HEK293 (cell line): ENCODE results near the gene WWTR1.

Source experiments
- CTCF ChIA-PET: fragments of 350-600 bp; formaldehyde crosslinking; extraction: SDS; loops from one replicate; lab custom pipeline; 2021; ENCODE audit warnings: antibody characterized with exemption; lab: Yijun Ruan, JAX
- POLR2A ChIA-PET: fragments of 300-600 bp; formaldehyde crosslinking; extraction: SDS; loops from one replicate; lab custom pipeline; 2020; ENCODE audit warnings: antibody characterized with exemption, inconsistent platforms; lab: Yijun Ruan, JAX
- H3K27ac ChIP-seq: fragments of 200-500 bp; sonication (Bioruptor generic); 2 replicates; pipeline ENCODE4 v1.5.1; 2014; ENCODE audit warnings: low read depth, low read length, control low read depth, inconsistent platforms; ENCODE audit errors: extremely low read depth
- H3K36me3 ChIP-seq, 2 experiments: fragments of 200-500 bp in 1 of 2; sonication (Bioruptor generic) in 1 of 2; 1 replicate in 1 of 2; 2 replicates in 1 of 2; pipeline ENCODE4 v1.5.1; 2014 to 2017; ENCODE audit warnings: inconsistent platforms in 2 of 2, low read length in 2 of 2; ENCODE audit not compliant: control insufficient read depth in 2 of 2, insufficient read depth in 1 of 2
- H3K4me1 ChIP-seq: fragments of 200-500 bp; sonication (Bioruptor generic); 2 replicates; pipeline ENCODE4 v1.5.1; 2014; ENCODE audit warnings: mild to moderate bottlenecking, low read length, inconsistent platforms; ENCODE audit not compliant: control insufficient read depth, insufficient read depth
- H3K4me3 ChIP-seq: 2 replicates; pipeline ENCODE4 v1.5.1; 2011; ENCODE audit warnings: low read depth, mild to moderate bottlenecking, control low read depth, low read length, moderate library complexity
- H3K9me3 ChIP-seq: fragments of 200-500 bp; sonication (Bioruptor generic); 2 replicates; pipeline ENCODE4 v1.5.1; 2014; ENCODE audit warnings: low read depth, low read length, inconsistent platforms; ENCODE audit not compliant: control insufficient read depth, insufficient read depth
- KLF9 ChIP-seq: fragments of 450-650 bp; formaldehyde crosslinking; IDR thresholded peaks from 2 replicates; pipeline ENCODE4 v1.5.1; 2016; ENCODE audit warnings: missing biosample characterization, missing genetic modification characterization, low read depth
- ZFP41 ChIP-seq: fragments of 450-650 bp; formaldehyde crosslinking; IDR thresholded peaks from 2 replicates; pipeline ENCODE4 v1.5.1; 2016; ENCODE audit warnings: missing biosample characterization, missing genetic modification characterization, borderline replicate concordance
- ZIC2 ChIP-seq: fragments of 450-650 bp; formaldehyde crosslinking; IDR thresholded peaks from 2 replicates; pipeline ENCODE4 v1.5.1; 2016; ENCODE audit warnings: missing biosample characterization, missing genetic modification characterization
- ZNF133 ChIP-seq: fragments of 450-650 bp; formaldehyde crosslinking; IDR thresholded peaks from 2 replicates; pipeline ENCODE4 v1.5.1; 2016; ENCODE audit warnings: missing biosample characterization, missing genetic modification characterization
- ZNF140 ChIP-seq: fragments of 450-650 bp; formaldehyde crosslinking; IDR thresholded peaks from 2 replicates; pipeline ENCODE4 v1.5.1; 2016; ENCODE audit warnings: missing biosample characterization, missing genetic modification characterization
- ZNF155 ChIP-seq: fragments of 450-650 bp; formaldehyde crosslinking; IDR thresholded peaks from 2 replicates; pipeline ENCODE4 v1.5.1; 2016; ENCODE audit warnings: missing biosample characterization, missing genetic modification characterization
- ZNF239 ChIP-seq: fragments of 450-650 bp; formaldehyde crosslinking; IDR thresholded peaks from 2 replicates; pipeline ENCODE4 v1.5.1; 2016; ENCODE audit warnings: missing biosample characterization, missing genetic modification characterization
- ZNF354C ChIP-seq: fragments of 450-650 bp; formaldehyde crosslinking; IDR thresholded peaks from 2 replicates; pipeline ENCODE4 v1.5.1; 2016; ENCODE audit warnings: missing biosample characterization, missing genetic modification characterization, low read depth, borderline replicate concordance
- ZNF37A ChIP-seq: fragments of 450-650 bp; IDR thresholded peaks from 2 replicates; pipeline ENCODE4 v1.5.1; 2018; ENCODE audit warnings: missing biosample characterization, missing genetic modification characterization
- ZNF549 ChIP-seq: fragments of 450-650 bp; IDR thresholded peaks from 2 replicates; pipeline ENCODE4 v1.5.1; 2018; ENCODE audit warnings: missing biosample characterization, missing genetic modification characterization, mild to moderate bottlenecking, inconsistent platforms, moderate library complexity
- ZNF654 ChIP-seq: fragments of 450-650 bp; formaldehyde crosslinking; IDR thresholded peaks from 2 replicates; pipeline ENCODE4 v1.5.1; 2016; ENCODE audit warnings: low read depth, missing biosample characterization, missing genetic modification characterization
- ZNF768 ChIP-seq: fragments of 450-650 bp; formaldehyde crosslinking; IDR thresholded peaks from 2 replicates; pipeline ENCODE4 v1.5.1; 2018; ENCODE audit warnings: missing biosample characterization, mild to moderate bottlenecking, missing genetic modification characterization
- TF ChIP-seq, protein P1 (sequence below): fragments of 450-650 bp; formaldehyde crosslinking; IDR thresholded peaks from 2 replicates; pipeline ENCODE4 v1.5.1; 2017; ENCODE audit warnings: missing biosample characterization, missing genetic modification characterization
- TF ChIP-seq, protein P2 (sequence below): fragments of 450-650 bp; formaldehyde crosslinking; IDR thresholded peaks from 2 replicates; pipeline ENCODE4 v1.5.1; 2017; ENCODE audit warnings: missing biosample characterization, missing genetic modification characterization
- TF ChIP-seq, protein P3 (sequence below): fragments of 450-650 bp; formaldehyde crosslinking; IDR thresholded peaks from 2 replicates; pipeline ENCODE4 v1.5.1; 2016; ENCODE audit warnings: missing biosample characterization, missing genetic modification characterization, borderline replicate concordance
- TF ChIP-seq, protein P4 (sequence below): fragments of 450-650 bp; formaldehyde crosslinking; IDR thresholded peaks from 2 replicates; pipeline ENCODE4 v1.5.1; 2016; ENCODE audit warnings: missing biosample characterization, missing genetic modification characterization, low read depth

Gene WWTR1

DNA sequence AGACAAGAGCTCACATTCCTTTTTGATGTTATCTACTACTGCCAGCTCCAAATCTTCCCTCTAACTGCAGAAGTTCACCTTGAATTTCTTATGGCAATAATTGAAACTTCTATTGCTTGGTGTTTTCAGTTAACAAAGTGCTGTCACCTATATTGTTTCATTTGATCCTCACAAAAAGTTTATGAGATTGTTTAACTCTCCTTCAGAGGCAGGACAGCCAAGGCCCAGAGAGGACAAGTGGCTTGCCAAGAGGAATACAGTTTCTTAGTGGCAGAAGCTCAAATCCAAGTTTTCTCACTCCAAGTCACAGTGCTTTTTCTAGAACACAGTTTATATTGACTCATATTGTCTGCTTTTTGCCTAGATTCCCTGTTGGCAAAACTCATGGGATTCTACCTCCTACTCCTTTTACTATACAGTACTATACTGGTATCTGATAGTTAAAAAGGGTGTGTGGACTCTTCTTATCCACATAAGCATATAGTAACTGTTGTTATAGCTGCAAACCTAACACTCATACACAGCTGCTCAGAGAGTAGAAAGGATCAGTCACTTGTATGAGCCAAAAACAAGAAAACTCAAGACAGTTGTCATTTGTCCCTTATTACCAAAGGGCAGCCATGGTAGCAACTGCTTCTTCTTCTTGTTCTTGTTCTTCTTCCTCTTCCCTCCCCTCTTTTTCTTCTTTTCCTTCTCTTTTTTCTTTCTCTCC lies 167.4 kb downstream of the WWTR1 start:
- H3K9me3 ChIP-seq, result no peaks in the 10 kb centered on the region
- no peak overlapping the region for H3K4me3 ChIP-seq
- no peak overlapping the region for H3K27ac ChIP-seq
- no peaks in the 10 kb centered on the region for H3K36me3 ChIP-seq
- no peaks in the 10 kb centered on the region for H3K4me1 ChIP-seq
- CTCF ChIA-PET, result interaction anchor here (0.5 to 2.8 kb wide), 15 partner anchors 11 to 1158 kb away, joined by 3 to 15 read pairs (median 4); no protein-coding TSS in a partner anchor
- TF ChIP-seq, protein P1, sequence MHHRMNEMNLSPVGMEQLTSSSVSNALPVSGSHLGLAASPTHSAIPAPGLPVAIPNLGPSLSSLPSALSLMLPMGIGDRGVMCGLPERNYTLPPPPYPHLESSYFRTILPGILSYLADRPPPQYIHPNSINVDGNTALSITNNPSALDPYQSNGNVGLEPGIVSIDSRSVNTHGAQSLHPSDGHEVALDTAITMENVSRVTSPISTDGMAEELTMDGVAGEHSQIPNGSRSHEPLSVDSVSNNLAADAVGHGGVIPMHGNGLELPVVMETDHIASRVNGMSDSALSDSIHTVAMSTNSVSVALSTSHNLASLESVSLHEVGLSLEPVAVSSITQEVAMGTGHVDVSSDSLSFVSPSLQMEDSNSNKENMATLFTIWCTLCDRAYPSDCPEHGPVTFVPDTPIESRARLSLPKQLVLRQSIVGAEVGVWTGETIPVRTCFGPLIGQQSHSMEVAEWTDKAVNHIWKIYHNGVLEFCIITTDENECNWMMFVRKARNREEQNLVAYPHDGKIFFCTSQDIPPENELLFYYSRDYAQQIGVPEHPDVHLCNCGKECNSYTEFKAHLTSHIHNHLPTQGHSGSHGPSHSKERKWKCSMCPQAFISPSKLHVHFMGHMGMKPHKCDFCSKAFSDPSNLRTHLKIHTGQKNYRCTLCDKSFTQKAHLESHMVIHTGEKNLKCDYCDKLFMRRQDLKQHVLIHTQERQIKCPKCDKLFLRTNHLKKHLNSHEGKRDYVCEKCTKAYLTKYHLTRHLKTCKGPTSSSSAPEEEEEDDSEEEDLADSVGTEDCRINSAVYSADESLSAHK (tag by site-specific recombination), result no peak
- POLR2A ChIA-PET, result no interaction called here

DNA sequence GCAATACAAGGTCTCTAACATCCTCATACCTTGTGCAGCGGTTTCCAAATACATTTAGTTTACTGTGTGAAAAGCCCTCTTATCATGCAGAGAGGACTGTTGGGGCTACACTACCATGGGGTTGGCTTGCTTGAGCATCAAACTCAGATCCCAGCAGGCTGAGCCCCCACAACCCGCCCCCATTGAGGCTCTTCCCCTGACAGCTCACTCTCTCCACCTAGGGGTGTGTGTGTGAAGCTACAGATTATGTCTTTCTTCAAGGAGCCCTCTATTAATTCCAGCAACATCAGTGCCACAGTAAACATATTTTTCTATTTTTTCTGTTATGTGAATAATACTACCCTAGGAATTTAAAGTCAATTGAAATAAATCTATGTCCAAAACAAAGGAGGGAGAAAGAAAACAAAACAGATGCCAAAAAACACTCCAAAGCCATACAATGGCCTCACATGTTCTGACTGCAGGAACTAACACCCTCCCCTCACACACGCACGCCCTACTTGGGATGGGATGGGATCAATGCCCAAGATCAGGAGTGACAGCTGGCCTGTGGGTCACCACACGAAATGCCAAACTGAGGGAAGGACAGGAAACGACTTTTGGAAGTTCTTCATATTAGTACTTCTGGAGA lies 168.7 kb downstream of the WWTR1 start:
- Histone ChIP-seq H3K4me1 (no peaks in the 10 kb centered on the region), H3K36me3 (no peaks in the 10 kb centered on the region), H3K27ac (no peak overlapping the region), H3K9me3 (no peaks in the 10 kb centered on the region), H3K4me3 (no peak overlapping the region)
- ChIA-PET CTCF (interaction anchor here (0.7 to 2.8 kb wide), 11 partner anchors 9 to 533 kb away, joined by 3 to 15 read pairs (median 4); no protein-coding TSS in a partner anchor), POLR2A (no interaction called here)
- TF ChIP-seq ZNF654, result peak; percentile 27; the same call in 1 of the 2 replicates
- TF ChIP-seq ZNF155 (tag by site-specific recombination), result no peak

DNA sequence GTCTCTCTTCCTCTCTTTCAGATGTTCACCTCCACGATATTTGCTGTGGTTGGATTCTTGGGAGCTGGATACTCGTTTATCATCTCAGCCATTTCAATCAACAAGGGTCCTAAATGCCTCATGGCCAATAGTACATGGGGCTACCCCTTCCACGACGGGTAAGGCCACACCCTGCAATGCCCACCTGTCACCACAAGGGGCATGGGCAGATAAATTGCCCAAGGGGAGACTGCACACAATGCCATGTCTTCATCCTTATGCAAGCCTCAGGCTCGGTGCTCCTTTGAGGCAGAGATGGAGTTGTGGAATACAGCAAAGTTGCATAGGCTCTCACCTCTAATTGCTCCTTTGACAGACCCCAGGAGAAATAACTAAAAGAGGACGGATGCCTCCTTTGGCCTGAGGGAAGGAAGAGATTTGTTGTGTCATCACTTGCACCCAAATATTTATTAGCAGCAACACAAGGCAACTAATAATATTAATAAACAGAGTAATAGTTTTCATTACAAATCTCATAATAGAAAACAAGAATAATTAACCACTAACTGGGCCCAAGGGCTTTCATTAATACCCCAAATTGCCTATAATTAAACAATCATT lies 170.1 kb downstream of the WWTR1 start:
- CTCF ChIA-PET, result interaction anchor here (0.5 to 2.5 kb wide), 4 partner anchors 92 to 139 kb away, joined by 3 to 15 read pairs (median 4); no protein-coding TSS in a partner anchor
- TF ChIP-seq, protein P2, sequence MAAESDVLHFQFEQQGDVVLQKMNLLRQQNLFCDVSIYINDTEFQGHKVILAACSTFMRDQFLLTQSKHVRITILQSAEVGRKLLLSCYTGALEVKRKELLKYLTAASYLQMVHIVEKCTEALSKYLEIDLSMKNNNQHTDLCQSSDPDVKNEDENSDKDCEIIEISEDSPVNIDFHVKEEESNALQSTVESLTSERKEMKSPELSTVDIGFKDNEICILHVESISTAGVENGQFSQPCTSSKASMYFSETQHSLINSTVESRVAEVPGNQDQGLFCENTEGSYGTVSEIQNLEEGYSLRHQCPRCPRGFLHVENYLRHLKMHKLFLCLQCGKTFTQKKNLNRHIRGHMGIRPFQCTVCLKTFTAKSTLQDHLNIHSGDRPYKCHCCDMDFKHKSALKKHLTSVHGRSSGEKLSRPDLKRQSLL (tag by site-specific recombination), result no peak
- TF ChIP-seq ZNF354C, result no peak
- no peak for TF ChIP-seq ZNF133 (tag by site-specific recombination)
- no peak for TF ChIP-seq ZNF239 (tag by site-specific recombination)
- POLR2A ChIA-PET, result no interaction called here
- H3K9me3 ChIP-seq, result no peaks in the 10 kb centered on the region
- no peak overlapping the region for H3K27ac ChIP-seq
- no peaks in the 10 kb centered on the region for H3K4me1 ChIP-seq
- no peak overlapping the region for H3K4me3 ChIP-seq
- H3K36me3 ChIP-seq, result no peaks in the 10 kb centered on the region

DNA sequence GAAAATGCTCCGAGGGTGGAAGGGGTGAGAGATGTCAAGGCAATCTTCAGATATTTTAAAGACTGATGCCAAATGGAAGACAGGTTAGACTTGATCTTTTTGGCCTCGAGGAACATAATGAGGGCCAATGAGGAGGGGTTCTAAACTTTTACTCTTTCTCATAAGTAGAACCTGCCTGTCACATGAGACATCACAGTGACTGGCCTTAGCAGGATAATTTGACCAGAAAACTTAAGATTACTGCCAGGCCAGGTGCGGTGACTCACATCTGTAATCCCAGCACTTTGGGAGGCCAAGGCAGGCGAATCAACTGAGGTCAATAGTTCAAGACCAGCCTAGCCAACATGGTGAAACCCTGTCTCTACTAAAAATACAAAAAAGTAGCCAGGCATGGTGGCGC lies 171.1 kb downstream of the WWTR1 start:
- Histone ChIP-seq H3K9me3 (no peaks in the 10 kb centered on the region), H3K36me3 (no peaks in the 10 kb centered on the region), H3K27ac (no peak overlapping the region), H3K4me3 (no peak overlapping the region), H3K4me1 (no peaks in the 10 kb centered on the region)
- POLR2A ChIA-PET, result no interaction called here
- CTCF ChIA-PET, result no interaction called here
- no peak for TF ChIP-seq ZNF140 (tag by site-specific recombination)
- TF ChIP-seq, protein P3, sequence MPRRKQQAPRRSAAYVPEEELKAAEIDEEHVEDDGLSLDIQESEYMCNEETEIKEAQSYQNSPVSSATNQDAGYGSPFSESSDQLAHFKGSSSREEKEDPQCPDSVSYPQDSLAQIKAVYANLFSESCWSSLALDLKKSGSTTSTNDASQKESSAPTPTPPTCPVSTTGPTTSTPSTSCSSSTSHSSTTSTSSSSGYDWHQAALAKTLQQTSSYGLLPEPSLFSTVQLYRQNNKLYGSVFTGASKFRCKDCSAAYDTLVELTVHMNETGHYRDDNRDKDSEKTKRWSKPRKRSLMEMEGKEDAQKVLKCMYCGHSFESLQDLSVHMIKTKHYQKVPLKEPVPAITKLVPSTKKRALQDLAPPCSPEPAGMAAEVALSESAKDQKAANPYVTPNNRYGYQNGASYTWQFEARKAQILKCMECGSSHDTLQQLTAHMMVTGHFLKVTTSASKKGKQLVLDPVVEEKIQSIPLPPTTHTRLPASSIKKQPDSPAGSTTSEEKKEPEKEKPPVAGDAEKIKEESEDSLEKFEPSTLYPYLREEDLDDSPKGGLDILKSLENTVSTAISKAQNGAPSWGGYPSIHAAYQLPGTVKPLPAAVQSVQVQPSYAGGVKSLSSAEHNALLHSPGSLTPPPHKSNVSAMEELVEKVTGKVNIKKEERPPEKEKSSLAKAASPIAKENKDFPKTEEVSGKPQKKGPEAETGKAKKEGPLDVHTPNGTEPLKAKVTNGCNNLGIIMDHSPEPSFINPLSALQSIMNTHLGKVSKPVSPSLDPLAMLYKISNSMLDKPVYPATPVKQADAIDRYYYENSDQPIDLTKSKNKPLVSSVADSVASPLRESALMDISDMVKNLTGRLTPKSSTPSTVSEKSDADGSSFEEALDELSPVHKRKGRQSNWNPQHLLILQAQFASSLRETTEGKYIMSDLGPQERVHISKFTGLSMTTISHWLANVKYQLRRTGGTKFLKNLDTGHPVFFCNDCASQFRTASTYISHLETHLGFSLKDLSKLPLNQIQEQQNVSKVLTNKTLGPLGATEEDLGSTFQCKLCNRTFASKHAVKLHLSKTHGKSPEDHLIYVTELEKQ, result no peak
- TF ChIP-seq ZNF549, result no peak
- TF ChIP-seq ZNF768 (tag by site-specific recombination), result no peak
- TF ChIP-seq KLF9 (tag by site-specific recombination), result no peak
- TF ChIP-seq ZFP41 (tag by site-specific recombination), result no peak
- TF ChIP-seq ZIC2, result no peak
- TF ChIP-seq ZNF37A (tag by site-specific recombination), result no peak
- TF ChIP-seq, protein P4, sequence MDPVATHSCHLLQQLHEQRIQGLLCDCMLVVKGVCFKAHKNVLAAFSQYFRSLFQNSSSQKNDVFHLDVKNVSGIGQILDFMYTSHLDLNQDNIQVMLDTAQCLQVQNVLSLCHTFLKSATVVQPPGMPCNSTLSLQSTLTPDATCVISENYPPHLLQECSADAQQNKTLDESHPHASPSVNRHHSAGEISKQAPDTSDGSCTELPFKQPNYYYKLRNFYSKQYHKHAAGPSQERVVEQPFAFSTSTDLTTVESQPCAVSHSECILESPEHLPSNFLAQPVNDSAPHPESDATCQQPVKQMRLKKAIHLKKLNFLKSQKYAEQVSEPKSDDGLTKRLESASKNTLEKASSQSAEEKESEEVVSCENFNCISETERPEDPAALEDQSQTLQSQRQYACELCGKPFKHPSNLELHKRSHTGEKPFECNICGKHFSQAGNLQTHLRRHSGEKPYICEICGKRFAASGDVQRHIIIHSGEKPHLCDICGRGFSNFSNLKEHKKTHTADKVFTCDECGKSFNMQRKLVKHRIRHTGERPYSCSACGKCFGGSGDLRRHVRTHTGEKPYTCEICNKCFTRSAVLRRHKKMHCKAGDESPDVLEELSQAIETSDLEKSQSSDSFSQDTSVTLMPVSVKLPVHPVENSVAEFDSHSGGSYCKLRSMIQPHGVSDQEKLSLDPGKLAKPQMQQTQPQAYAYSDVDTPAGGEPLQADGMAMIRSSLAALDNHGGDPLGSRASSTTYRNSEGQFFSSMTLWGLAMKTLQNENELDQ, result no peak
